Measurements from ENCODE around the gene AFF2. TPM values are rescaled to one million over a fixed set of nuclear protein-coding genes. Genes with fewer than 3 reads are reported as not detected.

AFF2 gene
- polyA plus RNA-seq, 1 of the 3 experiments (the other 2 are of a cell fraction) = not detected

GRCh38 chrX:148572337-148572736 lies 71.9 kb downstream of the AFF2 start:
- ChIA-PET POLR2A (no interaction called here), CTCF (no interaction called here)
- H4K20me1 ChIP-seq (ENCODE audit: insufficient read depth) = no peaks in the 10 kb centered on the region
- H3F3A ChIP-seq (replicated peaks; ENCODE audit: insufficient read depth) = no peaks in the 10 kb centered on the region
- H2AFZ ChIP-seq (ENCODE audit: low read depth) = no peak overlapping the region
- TF ChIP-seq TEAD4 (IDR thresholded peaks at IDR 0.05; ENCODE audit: borderline replicate concordance, insufficient read depth) (no peak), SMC3 (IDR thresholded peaks at IDR 0.05; ENCODE audit: low read depth, low read length) (no peak), NFIC (IDR thresholded peaks at IDR 0.05; ENCODE audit: borderline replicate concordance) (no peak), YY1 (IDR thresholded peaks at IDR 0.05; ENCODE audit: low read depth) (no peak), EZH2phosphoT487 (IDR thresholded peaks at IDR 0.05; ENCODE audit: borderline replicate concordance, low read depth) (no peak), FOXM1 (IDR thresholded peaks at IDR 0.05; ENCODE audit: low read depth) (no peak), JUND (IDR thresholded peaks at IDR 0.05) (no peak), MXI1 (IDR thresholded peaks at IDR 0.05; ENCODE audit: low read depth, low read length) (no peak), GABPA (IDR thresholded peaks at IDR 0.05; ENCODE audit: low read depth) (no peak), RFX5 (IDR thresholded peaks at IDR 0.05; ENCODE audit: low read length) (no peak), REST (IDR thresholded peaks at IDR 0.05; ENCODE audit: low read depth, low read length) (no peak)
- no peaks in the 10 kb centered on the region for H3K9me2 ChIP-seq
- DNase-seq = no peak
- WGBS (ENCODE audit: low lambda C conversion rate) = 13% methylated on average over 4 of the region's 4 CpGs
- no peaks in the 10 kb centered on the region for H3K36me3 ChIP-seq (replicated peaks in 1 of 2; ENCODE audit: control insufficient read depth in 1 of 2, insufficient read depth in 2 of 2, low read length in 1 of 2)
- no peaks in the 10 kb centered on the region for H3K27me3 ChIP-seq (ENCODE audit: insufficient read depth)
- no peak overlapping the region for H3K4me3 ChIP-seq (ENCODE audit: low read depth in 2 of 2, low read length in 1 of 2)
- no peak overlapping the region for H3K27ac ChIP-seq (ENCODE audit: low read depth in 2 of 2, low read length in 1 of 2)
- H3K9ac ChIP-seq = no peak overlapping the region
- H3K79me2 ChIP-seq (ENCODE audit: insufficient read depth) = no peaks in the 10 kb centered on the region
- no peaks in the 10 kb centered on the region for H3K9me3 ChIP-seq
- H3K4me1 ChIP-seq (ENCODE audit: control insufficient read depth in 1 of 2, insufficient read depth in 2 of 2, low read depth in 1 of 2, low read length in 1 of 2) = no peaks in the 10 kb centered on the region
- no peak overlapping the region for H3K4me2 ChIP-seq

GRCh38 chrX:148573119-148573518 lies 72.7 kb downstream of the AFF2 start:
- Histone ChIP-seq H4K20me1 (ENCODE audit: insufficient read depth) (no peaks in the 10 kb centered on the region), H3K27ac (ENCODE audit: low read depth in 2 of 2, low read length in 1 of 2) (no peak overlapping the region), H3F3A (replicated peaks; ENCODE audit: insufficient read depth) (no peaks in the 10 kb centered on the region), H3K36me3 (replicated peaks in 1 of 2; ENCODE audit: control insufficient read depth in 1 of 2, insufficient read depth in 2 of 2, low read length in 1 of 2) (no peaks in the 10 kb centered on the region), H3K9ac (no peak overlapping the region), H3K27me3 (ENCODE audit: insufficient read depth) (no peaks in the 10 kb centered on the region), H3K4me3 (ENCODE audit: low read depth in 2 of 2, low read length in 1 of 2) (no peak overlapping the region), H3K9me3 (no peaks in the 10 kb centered on the region), H3K4me1 (ENCODE audit: control insufficient read depth in 1 of 2, insufficient read depth in 2 of 2, low read depth in 1 of 2, low read length in 1 of 2) (no peaks in the 10 kb centered on the region), H2AFZ (ENCODE audit: low read depth) (no peak overlapping the region), H3K9me2 (no peaks in the 10 kb centered on the region), H3K4me2 (no peak overlapping the region), H3K79me2 (ENCODE audit: insufficient read depth) (no peaks in the 10 kb centered on the region)
- TF ChIP-seq JUND (IDR thresholded peaks at IDR 0.05) = no peak
- TF ChIP-seq CHD2 (IDR thresholded peaks at IDR 0.05; ENCODE audit: low read length, partially characterized antibody) = no peak
- TF ChIP-seq RFX5 (IDR thresholded peaks at IDR 0.05; ENCODE audit: low read length) = no peak
- no peak for TF ChIP-seq FOXJ3 (CRISPR knock-in tag; IDR thresholded peaks at IDR 0.05)
- no peak for TF ChIP-seq REST (IDR thresholded peaks at IDR 0.05; ENCODE audit: low read depth, low read length)
- TF ChIP-seq CTCF (IDR thresholded peaks at IDR 0.05) = no peak
- no peak for TF ChIP-seq MXI1 (IDR thresholded peaks at IDR 0.05; ENCODE audit: low read depth, low read length)
- no peak for TF ChIP-seq TEAD4 (IDR thresholded peaks at IDR 0.05; ENCODE audit: borderline replicate concordance, insufficient read depth)
- TF ChIP-seq NFIC (IDR thresholded peaks at IDR 0.05; ENCODE audit: borderline replicate concordance) = no peak
- CTCF ChIA-PET = no interaction called here
- 9% methylated on average over 4 of the region's 4 CpGs for WGBS (ENCODE audit: low lambda C conversion rate)
- POLR2A ChIA-PET = no interaction called here
- DNase-seq = no peak

Measured in SK-N-SH (cell line).